CD4-positive, alpha-beta T cell treated with Interleukin-6 at 100 ng/mL for 8 hours (primary cell): ENCODE results near the gene PICK1.
A peak's percentile ranks its signal among the peaks of the same experiment; 100 is the strongest.

Experiments used
- DNase-seq: peaks from one replicate; pipeline ENCODE4 v3.0.0-alpha.2; 2020; ENCODE audit warnings: mixed read lengths, low spot score

PICK1 gene

DNA sequence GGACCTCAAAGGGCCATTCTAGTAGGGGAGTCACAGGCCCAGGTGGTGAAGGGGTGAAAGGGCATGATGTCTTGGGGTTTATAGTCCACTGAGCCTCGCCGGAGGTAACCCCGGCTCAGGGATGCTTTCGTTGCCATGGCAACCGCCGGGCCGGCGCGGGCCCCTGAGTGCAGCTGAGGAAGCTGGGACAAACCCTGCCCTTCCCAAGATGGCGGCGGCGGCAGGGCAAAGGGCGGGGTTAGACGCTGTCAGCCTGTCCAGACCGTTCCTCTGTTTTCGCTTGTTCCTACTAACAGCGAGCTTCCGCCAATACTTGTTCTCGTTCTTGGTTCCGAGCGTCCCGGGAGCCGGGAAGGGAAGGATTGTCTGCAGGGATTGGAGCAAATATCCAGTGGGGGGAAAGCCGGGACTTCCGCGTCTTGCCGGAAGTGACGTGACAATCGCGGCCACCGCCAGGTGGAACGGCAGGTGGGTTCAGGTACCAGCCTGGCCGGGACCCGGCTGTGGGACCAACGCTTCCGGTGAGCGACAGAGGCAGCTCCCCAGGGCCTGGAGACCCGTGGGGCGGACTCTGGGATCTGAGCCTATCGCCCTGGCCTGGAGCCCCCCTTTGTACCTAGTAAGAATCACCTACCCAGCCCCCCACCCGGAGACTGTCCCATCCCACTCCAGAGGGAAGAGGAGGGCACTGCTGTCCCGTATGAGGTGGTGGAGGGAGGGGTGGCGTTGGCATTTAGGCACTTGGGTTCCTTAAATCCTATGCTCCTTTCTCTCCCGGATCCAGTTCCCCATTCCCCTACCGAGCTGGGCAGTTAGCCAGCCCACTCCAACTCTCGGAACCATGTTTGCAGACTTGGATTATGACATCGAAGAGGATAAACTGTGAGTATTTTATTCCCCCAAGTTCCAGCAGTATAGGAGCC is at the start of gene PICK1:
TSS of gene PICK1 (plus strand) at position 436 of the 923 bp plus-strand sequence. CDS start at position 842, 406 bp downstream.
- DNase-seq: peak; percentile 70

DNA sequence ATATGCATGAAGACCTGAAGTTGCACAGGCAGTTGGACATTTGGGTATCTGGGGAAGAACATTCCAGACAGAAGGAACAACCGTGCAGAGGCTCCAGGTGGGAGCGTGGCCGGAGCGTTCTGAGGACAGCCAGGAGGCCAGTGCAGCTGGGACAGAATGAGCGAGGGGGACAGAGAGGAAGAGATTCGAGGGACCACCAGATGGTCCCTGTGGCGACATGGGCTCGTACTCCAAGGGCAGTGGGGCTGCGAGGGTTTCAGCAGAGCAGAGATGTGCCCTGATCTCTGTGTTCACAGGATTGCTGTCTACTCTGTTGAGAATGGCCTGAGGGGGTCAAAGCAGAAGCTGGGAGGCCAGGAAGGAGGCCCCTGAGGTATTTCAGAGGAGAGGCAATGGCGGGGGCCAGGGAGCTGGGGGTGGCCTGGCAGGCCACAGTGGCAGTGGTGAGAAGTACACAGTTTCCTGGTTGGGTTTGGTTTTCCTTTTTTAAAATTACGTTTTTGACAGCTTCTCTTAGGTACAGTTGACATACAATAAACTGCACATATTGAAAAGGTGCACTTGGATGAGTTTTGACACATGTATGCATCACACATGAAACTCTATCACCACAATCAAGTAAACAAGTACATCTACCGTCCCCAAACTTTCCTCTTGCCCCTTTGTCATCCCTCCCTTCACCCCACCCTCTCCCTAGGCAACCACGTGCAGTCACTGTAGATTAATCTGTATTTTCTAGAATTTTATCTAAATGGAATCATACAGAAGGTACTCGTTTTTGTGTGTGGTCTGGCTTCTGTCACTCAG is 48.0 kb upstream of the PICK1 start:
- DNase-seq: no peak

DNA sequence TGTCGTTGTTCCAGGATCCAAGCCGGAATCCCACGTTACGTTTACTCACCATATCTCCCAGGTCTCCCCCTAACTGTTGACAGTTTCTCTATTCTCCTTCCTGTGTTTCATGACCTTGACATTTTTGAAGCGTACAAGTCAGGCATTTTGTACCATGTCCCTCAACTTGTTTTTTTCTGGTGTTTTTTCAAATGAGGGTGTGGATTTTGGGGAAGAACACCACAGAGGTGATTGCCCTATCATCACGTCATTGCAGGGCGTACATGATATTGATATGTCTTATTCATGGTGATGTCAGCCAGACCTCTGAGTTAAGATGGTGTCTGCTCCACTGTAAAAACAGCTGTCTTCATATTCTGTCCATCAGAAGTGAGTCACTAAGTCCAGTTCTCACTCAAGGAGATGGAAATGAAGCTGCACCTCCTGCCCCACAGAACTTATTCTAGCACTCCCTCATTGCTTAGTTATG is 44.6 kb upstream of the PICK1 start:
- no peak for DNase-seq

DNA sequence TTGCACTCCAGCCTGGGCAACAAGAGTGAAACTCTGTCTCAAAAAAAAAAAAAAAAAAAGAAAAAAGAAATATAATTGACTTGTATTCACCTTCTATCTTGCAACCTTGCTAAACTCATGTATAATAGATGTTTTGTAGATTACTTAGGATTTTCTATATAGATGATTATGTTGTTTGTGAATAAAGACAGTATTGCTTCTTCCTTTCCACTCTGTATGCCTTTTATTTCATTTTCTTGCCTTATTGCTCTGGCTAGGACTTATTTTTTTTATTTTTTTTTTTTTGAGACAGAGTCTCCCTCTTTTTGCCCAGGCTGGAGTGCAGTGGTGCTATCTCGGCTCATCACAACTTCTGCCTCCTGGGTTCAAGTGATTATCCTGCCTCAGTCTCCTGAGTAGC is 43.1 kb upstream of the PICK1 start:
- DNase-seq: no peak

DNA sequence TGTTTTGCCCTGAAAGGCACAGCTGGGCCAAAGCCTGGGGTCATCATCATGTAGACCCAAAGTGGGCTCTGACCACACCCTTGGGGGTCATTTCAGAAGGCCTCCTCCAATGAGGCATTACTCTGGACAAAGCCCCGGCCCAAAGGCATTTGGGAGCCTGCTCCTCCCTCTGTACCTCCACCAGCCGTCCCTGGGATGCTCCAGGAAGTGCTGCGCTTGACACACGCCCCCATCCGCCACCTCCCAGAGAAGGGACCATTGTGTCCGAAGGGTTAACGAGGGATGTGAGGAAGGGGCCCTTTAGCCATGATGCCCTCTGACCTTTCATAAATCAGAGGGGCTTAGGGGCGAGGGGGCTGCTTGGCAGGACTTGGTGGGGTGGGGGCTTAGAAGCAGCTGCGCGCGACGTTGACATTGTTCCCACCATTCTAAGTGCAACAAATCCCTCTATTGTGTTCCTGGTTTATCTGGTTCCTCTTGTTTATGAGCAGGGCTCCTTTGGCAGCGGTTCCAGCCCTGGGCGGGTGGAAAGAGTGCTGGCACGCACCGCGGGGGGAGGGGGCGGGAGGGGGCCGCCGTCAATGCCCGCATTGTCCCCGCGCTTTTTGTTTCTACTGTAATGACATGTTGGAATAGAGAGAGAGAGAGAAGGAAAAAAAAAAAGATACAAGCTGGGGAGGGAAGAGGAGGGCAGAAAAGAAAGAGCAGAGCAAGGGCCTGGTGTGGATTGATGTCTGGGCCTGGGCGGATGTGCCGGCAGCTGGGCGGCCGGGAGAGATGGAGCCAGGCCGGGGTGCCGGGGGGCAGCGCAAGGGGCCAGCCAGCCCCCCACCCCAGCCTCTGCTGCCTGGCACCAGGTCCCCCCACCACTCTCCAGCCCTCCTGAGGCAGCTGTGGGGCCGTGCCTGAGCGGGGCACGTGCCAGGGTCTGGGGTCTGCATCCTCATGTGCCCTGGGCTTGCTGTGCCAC is 40.7 kb upstream of the PICK1 start:
- DNase-seq: no peak

DNA sequence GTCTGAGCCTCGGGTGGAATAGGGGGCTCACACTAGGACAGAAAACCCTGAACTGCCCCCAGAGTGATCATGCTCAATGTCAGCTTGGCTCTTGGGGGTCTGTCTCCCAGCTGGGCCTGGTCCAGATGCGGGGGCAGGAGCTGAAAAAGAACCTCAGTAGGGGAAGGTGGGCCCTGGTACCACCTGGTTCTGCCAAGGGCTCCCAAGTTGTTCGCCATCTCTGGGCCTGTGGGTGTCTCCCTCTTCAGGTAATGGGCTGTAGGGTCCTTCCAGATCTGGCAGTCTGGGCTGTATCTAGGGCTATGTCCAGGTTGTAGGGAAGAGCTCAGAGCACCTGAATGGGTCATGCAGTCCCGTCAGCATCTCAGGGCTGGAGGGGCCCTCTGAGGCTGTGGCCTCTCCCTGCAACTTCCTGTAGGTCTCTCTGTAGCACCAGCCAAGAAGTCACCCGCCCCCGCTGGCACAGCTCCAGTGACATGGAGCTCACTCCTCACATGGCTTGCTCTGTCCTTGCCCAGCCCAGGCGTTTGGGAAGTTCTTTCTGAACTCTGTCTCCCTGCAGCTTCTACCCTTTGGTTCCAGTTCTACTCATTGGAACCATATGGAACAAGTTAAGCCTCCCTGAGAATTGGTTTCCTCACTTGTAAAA is 39.8 kb upstream of the PICK1 start:
- DNase-seq: no peak

DNA sequence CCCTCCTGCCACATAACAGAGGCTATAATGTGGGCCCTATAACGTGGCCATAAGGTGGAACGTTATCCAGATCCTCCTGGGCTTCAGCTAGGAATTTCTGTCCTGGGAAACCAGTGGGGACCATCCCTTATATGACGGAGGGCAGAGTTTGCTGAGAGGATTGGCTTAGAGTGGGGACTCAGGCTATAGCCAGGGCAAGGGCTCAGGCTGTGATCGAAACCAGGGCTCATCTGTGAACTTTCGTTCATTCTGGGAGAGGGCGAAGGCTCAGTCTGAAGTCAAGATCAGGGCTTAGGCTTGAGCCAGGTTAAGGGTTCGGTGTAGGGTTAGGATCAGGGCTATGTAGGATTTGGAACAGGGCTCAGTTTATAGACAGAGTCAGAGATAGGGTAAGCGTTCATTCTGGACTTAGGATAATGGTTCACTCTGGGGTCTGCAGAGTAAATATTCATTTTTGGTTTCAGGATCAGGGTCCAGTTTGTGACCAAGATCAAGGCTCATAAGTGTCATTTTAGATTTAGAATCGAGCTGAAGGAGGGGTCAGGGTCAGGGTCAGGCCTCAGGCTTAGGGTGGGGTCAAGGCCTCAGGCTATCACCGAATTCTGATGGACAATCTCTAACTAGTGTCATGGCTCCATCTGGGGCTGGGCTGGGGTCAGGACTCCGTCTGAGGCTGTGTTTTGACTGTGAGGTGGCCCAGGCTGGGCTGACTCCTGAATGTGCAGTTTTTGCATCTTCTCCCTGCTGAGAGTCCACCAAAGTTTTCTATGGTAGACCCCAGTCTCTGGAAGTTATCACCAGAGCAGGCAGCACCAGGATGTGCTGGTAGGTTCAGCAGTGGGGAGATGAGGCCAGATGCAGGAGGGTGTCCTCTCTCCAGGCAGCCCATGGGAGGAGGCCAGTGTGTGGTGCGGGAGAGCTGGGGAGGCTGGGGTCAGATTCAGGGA is 39.0 kb upstream of the PICK1 start:
- DNase-seq: no peak

DNA sequence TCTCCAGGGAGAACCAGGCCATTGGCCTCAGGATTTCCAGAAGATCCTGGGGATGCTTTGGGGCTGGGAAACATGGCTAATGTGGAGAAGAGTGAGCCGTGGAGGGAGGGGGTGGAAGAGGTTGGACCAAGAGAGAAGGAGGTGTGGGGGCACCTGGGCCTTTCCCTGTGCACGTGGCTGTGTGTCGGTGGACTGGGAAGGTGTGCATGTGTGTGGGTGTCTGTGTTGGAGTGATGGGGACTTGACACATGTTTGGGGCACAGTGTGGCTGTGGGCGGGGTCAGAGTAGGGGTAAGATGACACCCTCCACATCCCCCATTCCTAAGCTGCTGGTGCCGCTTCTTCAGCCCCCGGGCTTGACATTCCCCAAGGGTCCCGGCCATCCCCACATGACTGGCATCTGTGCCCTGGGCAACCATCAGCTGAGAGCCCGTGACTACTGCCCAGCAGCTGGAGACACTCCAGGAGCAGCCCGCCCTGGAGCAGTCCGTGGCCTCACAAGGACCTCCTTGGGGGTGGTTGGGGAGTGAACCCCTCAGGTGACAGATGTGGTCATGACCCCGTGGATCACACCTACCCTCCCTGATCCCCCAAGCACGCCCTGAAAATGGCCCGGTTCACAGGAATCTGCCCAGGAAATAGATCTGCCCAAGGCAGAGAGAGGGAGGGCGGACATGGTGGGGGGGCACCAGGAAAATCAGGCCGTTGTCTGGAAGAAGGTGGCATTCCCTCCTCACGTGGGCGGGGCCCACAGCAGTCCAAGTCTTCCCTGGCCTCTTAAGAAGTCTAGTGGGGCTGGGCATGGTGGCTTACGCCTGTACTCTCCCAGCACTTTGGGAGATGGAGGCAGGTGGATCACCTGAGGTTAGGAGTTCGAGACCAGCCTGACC is 38.0 kb upstream of the PICK1 start:
- DNase-seq: no peak

DNA sequence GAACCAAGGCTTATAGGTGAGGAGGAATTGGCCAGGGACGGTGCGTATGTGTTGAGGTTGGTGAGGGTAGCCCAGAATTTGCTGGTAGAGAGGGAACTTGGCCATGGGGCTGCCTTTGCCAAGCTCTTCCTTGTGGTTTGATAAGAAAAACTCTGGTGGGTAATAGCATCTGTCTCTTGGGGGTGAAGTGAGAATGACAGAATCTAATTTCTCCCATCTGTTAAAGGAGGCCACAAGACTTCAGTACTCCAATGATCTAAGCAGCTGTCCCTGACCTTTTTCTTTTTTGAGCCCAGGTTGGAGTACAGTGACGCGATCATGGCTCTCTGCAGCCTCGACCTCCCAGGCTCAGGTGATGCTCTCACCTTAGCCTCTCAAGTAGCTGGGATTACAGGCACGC is 36.0 kb upstream of the PICK1 start:
- no peak for DNase-seq

DNA sequence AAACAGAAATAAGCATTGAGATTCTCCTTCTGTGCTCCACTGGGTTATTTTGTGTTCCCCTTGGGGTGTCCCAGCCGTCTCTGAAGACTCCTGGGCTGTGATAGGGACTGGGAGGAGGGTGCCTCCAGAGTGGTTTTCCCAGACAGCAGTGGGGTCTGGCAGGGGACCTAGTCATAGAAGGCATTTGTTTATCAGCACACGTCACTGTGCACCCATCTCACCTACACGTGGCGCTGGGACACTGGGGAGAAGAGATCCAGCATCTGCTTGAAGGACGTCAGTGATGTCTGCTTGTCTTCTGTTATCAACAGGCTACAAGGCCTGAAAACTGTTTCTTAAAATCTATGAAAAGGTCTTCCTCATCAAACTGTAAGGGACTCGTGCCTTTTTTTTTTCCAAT is 34.2 kb upstream of the PICK1 start:
- DNase-seq: no peak

DNA sequence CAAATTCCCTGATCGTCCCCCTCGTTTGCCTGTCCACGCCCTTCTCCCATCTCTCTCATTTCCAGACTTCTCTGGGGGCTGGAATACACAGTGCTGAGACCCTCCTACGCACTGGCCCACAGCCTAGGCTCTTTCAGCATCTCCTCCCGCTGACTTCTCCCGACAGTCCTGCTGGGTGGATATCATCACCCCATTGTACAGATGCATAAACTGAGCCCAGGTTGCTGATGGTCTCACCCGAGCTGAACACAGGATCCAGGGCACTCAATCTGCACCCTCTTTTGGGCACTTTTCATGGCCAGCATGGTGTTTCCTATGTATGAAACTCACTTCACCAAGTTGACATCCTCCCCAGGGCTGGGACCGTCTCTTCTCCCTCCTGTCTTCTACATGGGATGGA is 31.7 kb upstream of the PICK1 start:
- DNase-seq: no peak

DNA sequence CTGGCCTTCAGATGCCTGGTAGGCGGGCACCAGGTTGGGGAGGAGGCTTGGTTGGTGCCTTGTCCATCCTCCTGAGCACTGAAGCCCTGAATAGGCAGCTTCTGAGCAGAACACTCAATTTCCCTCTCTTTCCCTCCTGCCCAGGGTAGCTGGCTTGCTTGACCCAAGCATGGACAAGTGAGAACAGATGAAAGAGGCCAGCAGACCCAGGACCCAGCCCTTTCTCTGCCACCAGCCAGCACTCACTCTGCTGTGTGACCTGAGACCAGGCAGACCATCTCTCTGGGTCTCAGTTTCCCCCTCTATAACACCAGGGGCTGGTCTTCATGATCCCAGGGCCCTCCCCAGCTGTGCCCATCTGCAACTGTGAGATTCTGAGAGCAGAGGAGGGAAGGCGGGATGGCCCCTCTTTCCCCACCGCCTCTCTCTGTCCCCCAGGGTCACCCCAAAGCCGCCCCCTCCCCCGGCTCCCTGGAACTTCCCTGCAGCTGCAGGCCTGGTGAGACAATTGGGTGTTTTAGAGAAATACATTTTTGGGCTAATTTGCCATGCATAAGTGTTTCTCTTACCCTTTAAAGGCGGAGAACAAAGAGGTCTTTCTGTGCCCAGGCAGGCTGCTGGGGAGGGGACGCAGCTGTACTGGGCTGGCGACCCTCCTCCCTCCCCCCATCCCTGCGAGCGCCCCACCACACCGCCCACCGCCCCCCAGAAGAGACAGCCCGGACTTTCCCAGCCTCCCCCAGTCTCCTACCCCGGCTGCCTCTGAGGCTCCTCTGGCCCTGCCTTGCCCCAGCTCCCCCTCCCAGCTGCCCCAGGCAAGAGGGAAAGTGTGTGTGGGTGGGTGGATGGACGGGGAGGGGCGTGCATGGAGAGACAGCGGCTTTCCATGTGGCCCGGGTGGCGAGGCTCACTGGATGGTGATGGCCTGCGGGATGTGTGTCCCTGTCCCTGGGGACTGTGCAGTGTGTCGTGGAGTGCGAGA is 30.8 kb upstream of the PICK1 start:
- no peak for DNase-seq

DNA sequence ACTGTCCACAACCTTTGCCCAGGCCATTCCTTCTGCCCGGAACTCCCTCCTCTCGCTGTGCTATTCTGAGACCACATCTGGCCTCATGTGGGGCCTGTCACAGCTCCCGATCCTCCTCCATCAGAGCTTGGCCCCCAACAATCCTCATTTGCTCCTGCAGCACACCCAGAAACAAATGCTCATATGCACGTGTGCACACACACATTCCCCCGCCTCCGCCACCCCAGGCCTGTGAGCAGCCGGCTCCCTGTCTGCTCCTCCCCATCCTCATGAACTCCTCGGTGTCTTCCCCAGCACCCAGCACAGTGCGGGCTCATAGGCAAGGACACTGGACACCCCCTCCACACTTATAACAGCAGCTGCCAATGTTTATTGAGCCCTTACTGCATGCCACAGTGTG is 29.7 kb upstream of the PICK1 start:
- DNase-seq: no peak

DNA sequence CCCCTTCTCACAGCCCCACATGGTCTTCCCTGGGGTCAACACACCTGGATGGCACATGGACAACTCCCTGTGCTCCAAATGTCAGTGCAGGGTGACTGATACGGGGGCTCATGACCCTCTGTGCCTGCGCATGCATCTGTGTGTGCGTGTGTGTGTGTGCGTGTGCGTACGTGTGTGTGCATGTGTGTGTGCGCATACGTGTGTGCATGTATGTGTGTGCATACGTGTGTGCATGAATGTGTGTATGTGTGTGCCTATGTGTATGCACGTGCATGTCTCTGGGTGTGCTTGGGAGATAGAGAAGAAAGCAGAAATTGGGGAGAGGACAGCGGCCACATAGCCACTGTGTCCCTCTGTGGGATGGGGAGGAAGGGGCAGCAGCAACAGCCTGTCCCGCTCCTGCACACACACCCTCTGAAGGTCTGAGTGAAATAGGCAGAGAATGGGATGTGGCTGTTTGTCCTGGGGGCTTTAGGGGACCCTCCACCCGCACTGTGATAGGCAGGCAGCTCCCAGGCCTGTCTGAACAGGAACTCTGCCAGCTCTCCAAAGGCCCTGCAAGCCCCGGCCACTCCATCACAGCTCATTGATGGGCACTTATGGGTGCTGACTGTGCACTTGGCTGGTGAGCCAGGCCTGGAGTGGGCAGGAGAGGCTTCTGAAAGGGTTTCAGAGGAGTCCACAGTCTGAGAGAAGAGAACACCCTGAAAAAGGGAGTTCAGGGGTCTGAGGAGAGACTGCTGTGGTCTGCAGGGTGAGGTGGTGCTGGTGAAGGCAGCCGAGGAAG is 28.7 kb upstream of the PICK1 start:
- DNase-seq: no peak

DNA sequence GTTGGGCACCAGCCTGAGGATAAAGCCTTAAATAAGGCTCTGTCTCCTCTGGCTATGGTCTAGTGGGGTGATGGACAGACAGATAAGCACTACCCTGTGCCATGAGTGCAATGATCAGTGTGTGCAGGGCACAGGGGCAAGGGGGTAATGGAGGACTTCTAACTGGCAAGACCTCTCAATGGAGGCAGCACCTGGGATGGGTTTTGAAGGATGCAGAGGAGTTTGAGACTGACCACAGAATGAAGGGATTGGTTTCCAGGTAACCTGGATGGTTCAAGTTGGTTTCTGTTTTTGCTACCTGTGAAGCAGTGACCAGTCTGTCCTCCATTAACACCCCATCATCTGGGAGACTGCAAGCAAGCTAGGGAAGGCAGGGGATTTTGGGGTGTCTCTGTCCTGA is 27.8 kb upstream of the PICK1 start:
- no peak for DNase-seq

DNA sequence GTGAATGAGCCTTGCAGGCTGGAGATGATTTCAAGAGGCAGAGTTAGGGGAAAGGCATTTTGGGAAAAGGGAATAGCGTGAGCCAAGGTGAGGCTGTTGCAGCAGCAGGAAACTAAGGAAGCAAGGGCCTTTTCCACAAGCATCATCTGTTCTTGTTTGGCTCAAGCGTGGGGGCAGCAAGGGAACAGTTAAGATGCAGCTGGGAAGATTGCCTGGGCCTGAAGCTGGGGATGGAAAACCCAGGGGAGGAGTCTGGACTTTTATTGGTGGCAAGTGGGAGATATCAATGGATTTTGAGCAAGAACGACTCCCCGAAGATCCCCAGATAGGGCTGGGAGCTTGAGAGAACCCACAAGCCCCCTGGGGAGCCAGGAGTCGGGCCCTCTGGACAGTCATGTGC is 27.3 kb upstream of the PICK1 start:
- no peak for DNase-seq
